Vagina (tissue), 2 donors: ENCODE data around the gene MCM3. TPM values are rescaled to one million over a fixed set of nuclear protein-coding genes. Genes with fewer than 3 reads are reported as not detected.

ENCODE experiments used
- DNase-seq, 2 donors: peaks; one replicate each; pipeline ENCODE4 v3.0.0-alpha.2; 2017; ENCODE audit errors: extremely low spot score in 2 of 2
- H3K27ac ChIP-seq: fragments of 200-600 bp; sonication (generic); one replicate; pipeline ENCODE4 v1.5.1; 2019
- H3K27me3 ChIP-seq: fragments of 200-600 bp; sonication (generic); one replicate; pipeline ENCODE4 v1.5.1; 2019
- H3K36me3 ChIP-seq, 2 donors: fragments of 200-600 bp; sonication (generic); one replicate each; pipeline ENCODE4 v1.5.1; 2017 to 2019
- H3K4me1 ChIP-seq: fragments of 200-600 bp; sonication (generic); one replicate; pipeline ENCODE4 v1.5.1; 2019
- H3K4me3 ChIP-seq, 2 donors: fragments of 200-600 bp; sonication (generic); 1 replicate in 1 of 2; 2 replicates in 1 of 2; pipeline ENCODE4 v1.5.1; 2016 to 2019
- H3K9me3 ChIP-seq: fragments of 200-600 bp; sonication (generic); one replicate; pipeline ENCODE4 v1.5.1; 2019
- CTCF ChIP-seq, 3 experiments: fragments of 450-650 bp in 2 of 3; fragments of 200-600 bp in 1 of 3; sonication (generic) in 1 of 3; IDR thresholded peaks; one replicate each; pipeline ENCODE4 v1.5.1; 2017 to 2019; ENCODE audit warnings: antibody characterized with exemption in 3 of 3, mild to moderate bottlenecking in 2 of 3, moderate library complexity in 2 of 3
- POLR2A ChIP-seq, 2 donors: fragments of 450-650 bp; IDR thresholded peaks; one replicate each; pipeline ENCODE4 v1.6.1; 2017; ENCODE audit warnings: antibody characterized with exemption in 2 of 2, mild to moderate bottlenecking in 2 of 2, moderate library complexity in 2 of 2
- POLR2AphosphoS5 ChIP-seq, 2 donors: sonication (generic); formaldehyde crosslinking; IDR thresholded peaks; one replicate each; pipeline ENCODE4 v1.9.0; 2017; ENCODE audit warnings: antibody characterized with exemption in 2 of 2, mild to moderate bottlenecking in 2 of 2, low read depth in 1 of 2; ENCODE audit not compliant: insufficient read depth in 1 of 2
- intact Hi-C: fragments of 100-400 bp; cut with DNase I; formaldehyde crosslinking; loops from one replicate; pipeline ENCODE4 v1.15.1; 2023
- total RNA-seq: library from RNA; depleted of rRNA; stranded (reverse); fragments of >200 nt; gene quantifications from one replicate; pipeline ENCODE4 v1.2.3, GENCODE V29; 2016

Gene MCM3
- total RNA-seq, 1 donor from 2014 or later: 36.3 TPM

GRCh38 chr6:52285177-52286068, 881 bp upstream of the MCM3 start:
- peaks cover 0 to 19% of the 10 kb centered on the region in 2 donors for H3K36me3 ChIP-seq
- no peak for DNase-seq
- intact Hi-C loops: loop anchor here (10.0 kb wide), 1 partner anchor 99 kb away; no protein-coding TSS in a partner anchor
- peak overlapping the region; percentile 79 to 91 for H3K4me3 ChIP-seq
- TF ChIP-seq POLR2A (IDR thresholded peaks at IDR 0.05): no peak
- no peak for TF ChIP-seq CTCF (IDR thresholded peaks at IDR 0.05)
- TF ChIP-seq POLR2AphosphoS5 (IDR thresholded peaks at IDR 0.05; ENCODE audit: insufficient read depth in 1 of 2, low read depth in 1 of 2): no peak
- H3K27me3 ChIP-seq: no peaks in the 10 kb centered on the region
- H3K9me3 ChIP-seq: no peaks in the 10 kb centered on the region
- peak overlapping the region; percentile 62 for H3K27ac ChIP-seq
- peaks cover 23% of the 10 kb centered on the region for H3K4me1 ChIP-seq

- Histone ChIP-seq H3K4me1 (peaks cover 23% of the 10 kb centered on the region), H3K36me3 (peaks cover 0 to 25% of the 10 kb centered on the region in 2 donors), H3K4me3 (peak overlapping the region; percentile 79 to 91), H3K9me3 (no peaks in the 10 kb centered on the region), H3K27ac (peak overlapping the region; percentile 44), H3K27me3 (no peaks in the 10 kb centered on the region)
- intact Hi-C loops: loop anchor here (10.0 kb wide), 1 partner anchor 101 kb away; no protein-coding TSS in a partner anchor
- peak in 1 of 2 donors; percentile 91 for DNase-seq
- TF ChIP-seq POLR2A (IDR thresholded peaks at IDR 0.05) (no peak), CTCF (IDR thresholded peaks at IDR 0.05) (no peak), POLR2AphosphoS5 (IDR thresholded peaks at IDR 0.05; ENCODE audit: insufficient read depth in 1 of 2, low read depth in 1 of 2) (no peak)
These were observed 447 bp downstream of the MCM3 start for GRCh38 chr6:52284131-52284459.

- no peak overlapping the region for H3K4me3 ChIP-seq
- no peaks in the 10 kb centered on the region for H3K9me3 ChIP-seq
- no peaks in the 10 kb centered on the region for H3K27me3 ChIP-seq
- TF ChIP-seq POLR2A (IDR thresholded peaks at IDR 0.05): no peak
- no peak for TF ChIP-seq POLR2AphosphoS5 (IDR thresholded peaks at IDR 0.05; ENCODE audit: insufficient read depth in 1 of 2, low read depth in 1 of 2)
- no peak for TF ChIP-seq CTCF (IDR thresholded peaks at IDR 0.05)
- H3K4me1 ChIP-seq: peaks cover 23% of the 10 kb centered on the region
- H3K27ac ChIP-seq: no peak overlapping the region
- DNase-seq: peak in 1 of 2 donors; percentile 77
- peaks cover 0 to 34% of the 10 kb centered on the region in 2 donors for H3K36me3 ChIP-seq
- intact Hi-C loops: loop anchor here (10.0 kb wide), 1 partner anchor 102 kb away; no protein-coding TSS in a partner anchor
These were observed 1.4 kb downstream of the MCM3 start for GRCh38 chr6:52283111-52283510.

GRCh38 chr6:52276130-52276529, 8.4 kb downstream of the MCM3 start:
- Histone ChIP-seq H3K4me1 (no peaks in the 10 kb centered on the region), H3K27ac (no peak overlapping the region), H3K9me3 (no peaks in the 10 kb centered on the region), H3K27me3 (no peaks in the 10 kb centered on the region), H3K4me3 (no peak overlapping the region), H3K36me3 (peaks cover 0 to 62% of the 10 kb centered on the region in 2 donors)
- no peak for TF ChIP-seq POLR2A (IDR thresholded peaks at IDR 0.05)
- intact Hi-C loops: no loop called here
- peak in 1 of 2 donors; percentile 70 for DNase-seq

GRCh38 chr6:52271852-52272460, 12.6 kb downstream of the MCM3 start:
- peaks cover 0 to 62% of the 10 kb centered on the region in 2 donors for H3K36me3 ChIP-seq
- no peaks in the 10 kb centered on the region for H3K4me1 ChIP-seq
- intact Hi-C loops: no loop called here

More at GRCh38 chr6:52271852-52272460, 12.6 kb downstream of the MCM3 start:
- TF ChIP-seq POLR2A (IDR thresholded peaks at IDR 0.05): no peak
- no peak for TF ChIP-seq CTCF (IDR thresholded peaks at IDR 0.05)
- peak in 1 of 2 donors; percentile 17 for TF ChIP-seq POLR2AphosphoS5 (IDR thresholded peaks at IDR 0.05; ENCODE audit: insufficient read depth in 1 of 2, low read depth in 1 of 2)
- peak in 1 of 2 donors; percentile 62 for DNase-seq
- Histone ChIP-seq H3K4me3 (no peak overlapping the region), H3K27me3 (no peaks in the 10 kb centered on the region), H3K27ac (no peak overlapping the region), H3K9me3 (no peaks in the 10 kb centered on the region)
